ENCODE measurements around the gene SPDYE2.
"Not testable (repeated sequence)": the region's sequence is repeated elsewhere in the genome, so short reads cannot be mapped to it uniquely, and the experiment has no call there.

The SPDYE2 gene

DNA sequence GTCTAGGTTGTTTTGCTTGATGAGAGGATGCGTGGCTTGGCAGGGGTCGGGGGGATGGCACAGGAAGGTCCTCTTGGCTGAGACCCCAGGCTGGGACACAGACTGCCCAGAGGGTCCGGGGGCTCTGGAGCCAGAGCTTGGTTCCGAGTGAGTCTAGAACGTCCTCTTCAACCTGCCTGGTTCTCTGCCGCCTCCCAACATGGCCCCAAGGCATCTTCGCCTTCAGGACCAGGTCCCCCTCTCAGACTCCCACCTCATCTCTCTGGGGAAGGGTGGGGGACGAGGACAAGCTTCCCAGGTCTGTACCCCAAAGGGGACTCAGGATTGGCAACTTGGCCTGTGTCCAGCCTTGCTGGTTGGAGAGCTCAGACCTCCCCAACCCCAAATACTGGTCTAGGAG is 8.9 kb upstream of the SPDYE2 start:
- not testable (repeated sequence) for DNase-seq

DNA sequence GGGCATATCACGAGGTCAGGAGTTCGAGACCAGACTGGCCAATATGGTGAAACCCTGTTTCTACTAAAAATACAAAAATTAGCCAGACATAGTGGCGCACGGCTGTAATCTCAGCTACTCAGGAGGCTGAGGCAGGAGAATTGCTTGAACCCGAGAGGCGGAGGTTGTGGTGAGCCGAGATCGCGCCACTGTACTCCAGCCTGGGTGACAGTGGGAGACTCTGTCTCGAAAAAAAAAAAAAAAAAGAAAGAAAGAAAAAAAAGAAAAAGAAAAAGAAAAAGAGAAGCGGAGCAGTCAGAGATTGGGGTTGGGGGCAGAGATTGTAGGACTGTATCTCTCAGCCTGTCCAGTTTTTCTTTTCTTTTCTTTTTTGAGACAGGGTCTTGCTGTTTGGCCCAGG is 8.3 kb upstream of the SPDYE2 start:
- DNase-seq, result not testable (repeated sequence)

DNA sequence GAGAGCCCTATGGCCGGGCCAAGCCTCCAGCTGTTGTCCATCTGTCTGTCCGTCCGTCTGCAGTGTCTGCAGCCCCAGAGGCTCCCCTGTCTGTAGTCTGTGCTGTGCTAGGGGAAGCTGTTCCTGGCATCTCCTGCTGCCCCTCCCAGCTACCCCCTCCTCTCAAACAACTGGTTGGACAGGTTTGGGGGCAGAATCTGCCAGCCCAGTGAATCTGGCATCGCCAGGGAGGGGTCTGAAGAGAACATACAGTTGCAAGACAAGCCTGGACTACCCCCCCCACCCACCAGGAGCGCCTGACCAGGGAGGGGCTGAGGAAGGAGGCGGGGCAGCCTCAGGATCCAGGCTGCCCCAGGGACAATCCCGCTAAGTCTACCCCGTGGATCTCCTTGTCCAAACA is 7.4 kb upstream of the SPDYE2 start, which contains the start of gene UPK3BL2:
Gene UPK3BL2 (minus strand): TSS at position 101 of the 400 bp plus-strand sequence. CDS start 60 bp downstream, at position 41.
- DNase-seq, result not testable (repeated sequence)

DNA sequence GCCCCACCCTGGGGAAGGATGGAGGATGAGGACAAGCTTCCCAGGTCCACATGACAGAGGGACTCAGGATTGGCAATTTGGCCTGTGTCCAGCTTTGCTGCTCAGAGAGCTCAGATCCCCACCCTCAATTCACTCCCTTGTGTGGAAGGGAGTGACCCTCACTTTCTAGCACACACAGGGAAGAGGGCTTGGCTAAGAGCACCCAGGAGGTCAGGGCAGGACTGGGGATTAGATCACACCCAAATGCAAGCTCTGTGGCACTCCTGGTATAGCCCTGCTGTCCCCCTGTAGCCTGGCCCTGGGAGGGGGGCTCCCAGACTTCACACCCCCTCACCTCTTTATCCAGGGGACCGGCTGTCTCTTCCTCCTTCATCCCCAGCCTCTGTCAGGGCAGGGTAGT is 6.7 kb upstream of the SPDYE2 start:
- not testable (repeated sequence) for DNase-seq

DNA sequence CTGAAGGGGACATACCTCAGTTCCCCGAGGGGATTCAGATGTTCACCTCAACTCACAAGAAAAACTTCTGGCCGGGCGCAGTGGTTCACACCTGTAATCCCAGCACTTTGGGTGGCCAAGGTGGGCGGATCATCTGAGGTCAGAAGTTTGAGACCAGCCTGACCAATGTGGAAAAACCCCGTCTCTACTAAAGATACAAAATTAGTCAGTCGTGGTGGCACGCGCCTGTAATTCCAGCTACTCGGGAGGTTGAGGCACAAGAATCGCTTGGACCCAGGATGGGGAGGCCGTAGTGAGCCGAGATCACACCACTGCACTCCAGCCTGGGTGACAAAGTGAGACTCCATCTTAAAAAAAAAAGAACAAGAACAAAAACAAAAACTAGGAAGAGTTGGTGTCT is 5.7 kb upstream of the SPDYE2 start:
- DNase-seq, result not testable (repeated sequence)

DNA sequence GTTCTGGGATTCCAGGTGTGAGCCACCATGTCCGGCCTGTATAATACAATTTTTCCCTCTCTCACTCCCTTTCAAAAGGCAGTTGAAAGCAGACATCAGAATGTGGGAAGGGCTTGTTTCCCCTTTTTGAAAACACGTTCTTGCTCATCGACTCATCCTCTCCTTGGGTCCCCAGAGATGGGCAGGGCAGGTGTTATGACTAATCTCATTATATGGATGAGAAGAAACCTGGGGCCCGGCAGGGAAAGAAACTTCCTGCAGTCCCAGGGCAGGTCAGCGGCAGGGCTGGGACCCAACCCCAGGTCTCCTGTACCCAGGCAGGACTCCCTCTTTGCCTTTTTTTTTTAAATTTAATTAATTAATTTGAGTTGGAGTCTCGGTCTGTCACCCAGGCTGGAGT is 4.7 kb upstream of the SPDYE2 start:
- not testable (repeated sequence) for DNase-seq

DNA sequence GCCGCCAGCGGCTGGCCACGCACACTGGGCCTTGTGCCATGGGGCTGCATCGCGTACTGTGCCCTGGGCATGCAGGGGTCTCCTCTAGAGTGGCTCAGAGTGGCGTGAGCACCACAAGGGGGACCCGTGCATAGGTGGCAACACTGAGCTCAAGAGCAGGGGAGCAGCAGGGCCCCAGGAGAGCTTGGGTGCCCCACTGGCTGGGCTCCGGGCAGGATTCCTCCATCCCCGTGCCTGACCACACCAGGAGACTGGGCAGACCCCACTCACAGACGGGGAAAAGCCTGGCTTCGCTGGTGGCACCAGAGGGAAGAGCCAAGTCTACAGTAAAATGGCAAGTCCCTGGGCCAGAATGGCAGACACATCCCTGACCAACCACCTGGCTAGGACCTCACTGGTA is 17.6 kb downstream of the SPDYE2 start:
- DNase-seq, result not testable (repeated sequence)

DNA sequence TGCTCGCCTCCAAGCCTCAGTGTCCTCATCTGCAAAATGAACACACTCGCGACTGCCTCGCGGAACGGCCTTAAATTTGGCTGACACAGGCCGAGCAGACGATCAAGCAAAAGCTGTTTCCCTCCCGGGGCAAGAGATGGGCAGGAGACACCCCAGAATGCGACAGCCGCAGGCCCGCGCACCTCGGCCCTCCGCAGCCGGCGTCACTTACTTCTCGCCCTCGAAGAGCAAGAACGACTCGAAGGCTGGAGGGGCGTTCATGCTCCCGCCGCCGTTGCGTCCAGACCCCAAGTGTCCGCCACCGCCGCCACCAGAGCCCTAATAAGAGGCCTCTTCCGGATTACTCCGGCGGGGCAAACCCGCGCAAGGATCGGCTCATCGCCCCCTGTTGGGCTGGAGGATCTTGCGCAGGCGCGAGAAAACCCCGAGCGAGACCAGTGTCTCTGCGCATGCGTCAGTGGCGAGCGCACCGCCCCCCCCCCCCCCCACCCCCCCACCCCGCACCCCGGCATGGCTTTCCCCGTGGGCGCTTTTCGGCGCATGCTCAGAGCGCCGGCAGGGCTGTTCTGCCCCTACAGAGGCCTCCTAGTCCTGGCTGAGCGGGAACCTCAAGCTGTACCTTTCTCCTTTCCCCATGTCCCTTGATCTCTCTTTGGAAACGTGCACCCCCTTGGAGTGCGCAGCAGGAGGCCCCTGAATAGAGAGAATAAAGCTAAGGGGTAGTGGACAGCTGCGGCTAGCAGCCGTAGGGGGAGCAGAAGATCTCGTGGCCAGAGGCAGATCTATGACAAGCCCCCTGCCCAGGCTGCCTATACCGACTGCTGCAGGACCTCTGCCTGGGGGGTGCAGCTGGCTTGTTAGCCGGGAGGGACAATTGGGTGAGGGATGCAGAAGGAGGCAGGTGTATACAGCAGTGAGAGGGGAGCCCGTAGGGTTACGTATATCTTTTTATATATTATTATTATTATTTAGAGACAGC is 21.5 kb downstream of the SPDYE2 start, which contains the start of gene POLR2J3:
Gene POLR2J3 (minus strand): TSS at position 323 of the 979 bp plus-strand sequence. CDS start 62 bp downstream, at position 261.
- not testable (repeated sequence) for DNase-seq

DNA sequence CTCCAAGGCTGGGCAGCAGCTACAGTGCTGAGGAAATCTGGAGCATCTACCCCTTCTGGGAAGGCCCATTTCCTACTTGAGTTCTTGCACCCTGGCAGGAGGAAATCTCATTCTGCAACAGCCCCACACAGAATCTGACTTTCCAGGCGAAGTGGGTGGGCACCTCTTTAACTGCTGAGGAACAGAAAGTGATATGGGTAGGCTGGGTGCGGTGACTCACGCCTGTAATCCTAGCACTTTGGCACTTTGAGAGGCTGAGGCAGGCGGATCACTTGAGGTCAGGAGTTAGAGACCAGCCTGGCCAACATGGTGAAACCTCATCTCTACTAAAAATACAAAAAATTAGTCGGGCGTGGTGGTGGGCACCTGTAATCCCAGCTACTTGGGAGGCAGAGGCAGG is 23.6 kb downstream of the SPDYE2 start:
- not testable (repeated sequence) for DNase-seq

DNA sequence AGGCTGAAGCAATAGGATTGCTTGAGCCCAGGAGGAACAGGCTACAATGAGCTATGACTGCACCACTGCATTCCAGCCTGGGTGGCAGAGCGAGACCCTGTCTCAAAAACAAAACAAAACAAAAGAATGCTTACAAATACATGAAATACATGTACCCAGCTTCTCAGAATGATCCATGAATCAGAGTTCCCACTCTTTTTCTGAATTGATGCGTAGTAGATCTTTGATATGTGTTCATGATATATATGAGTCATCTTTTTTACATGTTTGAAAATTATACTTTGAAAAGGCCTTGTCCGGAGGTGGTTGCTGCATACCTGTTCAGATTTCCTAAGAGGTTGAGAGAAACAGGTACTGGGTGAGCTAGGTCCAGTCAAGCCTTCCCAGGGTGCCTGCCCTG is 25.3 kb downstream of the SPDYE2 start:
- not testable (repeated sequence) for DNase-seq

DNA sequence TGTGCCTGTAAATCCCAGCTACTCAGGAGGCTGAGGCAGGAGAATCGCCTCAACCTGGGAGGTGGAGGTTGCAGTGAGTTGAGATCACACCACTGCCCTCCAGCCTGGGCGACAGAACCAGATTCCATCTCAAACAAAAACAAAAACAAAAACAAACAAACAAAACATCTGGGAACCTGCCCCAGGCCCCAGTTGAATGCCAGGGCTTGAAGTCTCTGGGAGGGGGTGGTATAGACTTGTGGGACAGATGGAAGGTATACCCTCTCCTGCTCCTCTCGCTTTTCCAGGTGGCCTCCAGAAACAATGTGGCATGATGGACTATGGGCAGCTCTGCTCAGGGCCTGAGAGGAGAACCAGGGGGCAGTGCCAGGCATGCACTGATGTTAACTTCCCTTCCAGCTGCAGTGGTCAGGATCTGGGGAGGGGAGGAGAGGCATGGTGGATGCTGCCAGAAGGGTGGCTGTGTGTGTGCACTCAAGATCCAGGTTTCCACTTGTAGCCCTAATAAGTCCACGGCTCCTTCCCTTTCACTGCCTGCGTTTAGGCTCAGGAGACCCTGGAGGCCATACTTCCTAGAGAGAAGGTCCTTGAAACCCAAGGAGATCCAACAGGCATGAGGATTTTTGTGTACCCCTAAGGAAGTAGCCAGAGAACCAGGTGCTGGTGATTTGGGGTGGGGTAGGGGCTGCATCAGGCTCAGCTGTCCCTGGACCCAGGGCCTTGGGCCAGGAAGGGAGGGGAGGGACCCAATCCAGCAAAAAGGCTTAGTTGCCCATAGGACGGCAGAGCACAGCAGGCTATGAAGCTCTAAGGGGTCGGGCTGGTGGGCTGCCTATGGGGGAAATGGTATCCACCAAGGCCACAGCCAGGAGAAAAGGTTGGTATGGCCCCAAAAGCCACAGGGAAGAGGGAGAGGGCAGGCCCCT is 26.6 kb downstream of the SPDYE2 start:
- not testable (repeated sequence) for DNase-seq

DNA sequence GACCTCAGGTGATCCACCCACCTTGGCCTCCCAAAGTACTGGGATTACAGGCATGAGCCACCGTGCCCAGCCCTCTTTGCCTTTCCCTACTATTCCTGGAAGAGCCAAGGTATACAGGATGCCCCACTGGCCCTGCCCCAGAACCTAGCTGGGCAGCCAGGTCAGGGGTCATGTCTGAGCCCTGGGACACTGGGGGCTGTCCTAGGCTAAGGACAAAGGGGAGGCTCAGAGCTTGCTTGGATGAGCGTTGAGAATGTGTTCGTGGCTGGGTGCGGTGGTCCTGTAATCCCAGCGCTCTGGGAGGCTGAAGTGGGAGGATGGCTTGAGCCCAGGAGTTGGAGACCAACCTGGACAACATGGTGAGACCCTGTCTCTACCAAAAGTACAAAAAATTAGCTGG is 27.5 kb downstream of the SPDYE2 start:
- not testable (repeated sequence) for DNase-seq

DNA sequence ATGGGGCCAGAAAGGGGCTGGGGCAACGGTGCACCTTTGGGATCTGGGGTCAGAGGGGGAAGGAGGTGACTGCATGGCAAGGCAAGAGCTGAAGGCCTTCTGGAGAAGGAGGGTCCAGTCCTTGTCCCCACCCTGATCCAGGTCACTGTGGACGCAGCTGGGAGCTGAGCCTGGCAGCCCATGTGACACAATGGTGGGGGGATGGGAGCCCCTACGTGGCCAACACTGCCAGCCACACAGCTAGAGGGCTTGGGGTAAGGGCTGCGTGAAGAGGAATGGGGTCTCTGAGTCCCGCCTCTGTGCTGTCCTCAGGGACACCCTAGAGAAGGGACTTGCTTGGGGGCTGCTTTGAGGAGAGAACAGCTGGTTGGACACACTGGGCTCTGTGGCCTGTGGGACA is 30.7 kb downstream of the SPDYE2 start:
- not testable (repeated sequence) for DNase-seq

DNA sequence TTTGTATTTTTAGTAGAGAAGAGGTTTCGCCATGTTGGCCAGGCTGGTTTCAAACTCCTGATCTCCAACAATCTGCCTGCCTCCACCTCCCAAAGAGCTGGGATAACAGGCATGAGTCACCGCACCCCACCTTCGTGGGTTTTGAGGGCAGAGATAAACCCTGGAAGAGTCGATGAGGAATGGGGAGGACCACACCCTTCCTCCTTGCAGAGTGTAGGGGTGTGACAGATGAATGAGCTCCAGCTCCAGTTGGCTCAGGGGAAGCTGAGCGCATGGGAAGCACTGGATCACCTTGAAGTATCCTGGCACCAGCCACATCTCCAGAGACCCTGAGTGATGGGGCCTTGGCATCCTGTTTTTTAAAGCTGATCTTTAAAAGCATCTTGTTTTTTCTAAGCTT is 32.5 kb downstream of the SPDYE2 start:
- not testable (repeated sequence) for DNase-seq

DNA sequence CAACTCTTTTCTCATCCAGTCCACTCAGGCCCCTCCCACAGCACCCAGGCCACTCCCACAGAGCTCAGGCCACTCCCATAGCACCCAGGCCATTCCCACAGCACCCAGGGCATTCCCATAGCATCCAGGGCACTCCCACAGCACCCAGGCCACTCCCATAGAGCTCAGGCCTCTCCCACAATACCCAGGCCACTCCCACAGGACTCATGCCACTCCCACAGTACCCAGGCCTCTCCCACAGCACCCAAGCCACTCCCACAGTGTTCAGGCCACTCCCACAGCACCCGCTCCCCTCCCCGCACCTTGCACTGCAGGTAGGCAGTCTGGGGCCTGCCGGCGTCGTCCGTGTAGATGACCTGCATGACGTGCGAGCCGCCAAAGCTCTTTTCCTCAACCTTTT is 38.8 kb downstream of the SPDYE2 start:
- not testable (repeated sequence) for DNase-seq

DNA sequence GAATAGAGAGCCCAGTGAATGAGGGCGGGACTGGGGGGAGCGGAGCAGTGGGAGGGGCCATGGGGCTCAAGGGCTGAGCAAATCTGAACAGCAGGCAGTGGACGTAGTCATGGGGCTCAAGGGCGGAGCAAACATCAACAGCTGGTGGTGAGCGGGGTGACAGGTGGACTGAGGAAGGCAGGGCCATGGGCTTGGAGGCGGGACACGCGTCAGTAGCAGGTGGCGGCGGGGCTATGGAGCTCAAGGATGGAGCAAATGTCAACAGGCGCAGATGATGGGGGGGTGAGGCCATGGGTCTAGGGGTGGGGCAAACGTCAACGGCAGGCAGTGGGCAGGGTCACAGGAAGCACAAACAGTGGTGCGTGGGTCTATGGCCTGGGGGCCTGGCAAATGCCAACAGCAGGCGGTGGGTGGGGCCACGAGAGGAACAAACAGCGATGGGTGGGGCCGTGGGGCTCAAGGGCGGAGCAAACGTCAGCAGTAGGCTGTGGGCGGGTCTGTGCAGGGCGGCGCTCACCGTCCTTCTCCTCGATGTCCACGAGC is 41.5 kb downstream of the SPDYE2 start:
- DNase-seq, result not testable (repeated sequence)

DNA sequence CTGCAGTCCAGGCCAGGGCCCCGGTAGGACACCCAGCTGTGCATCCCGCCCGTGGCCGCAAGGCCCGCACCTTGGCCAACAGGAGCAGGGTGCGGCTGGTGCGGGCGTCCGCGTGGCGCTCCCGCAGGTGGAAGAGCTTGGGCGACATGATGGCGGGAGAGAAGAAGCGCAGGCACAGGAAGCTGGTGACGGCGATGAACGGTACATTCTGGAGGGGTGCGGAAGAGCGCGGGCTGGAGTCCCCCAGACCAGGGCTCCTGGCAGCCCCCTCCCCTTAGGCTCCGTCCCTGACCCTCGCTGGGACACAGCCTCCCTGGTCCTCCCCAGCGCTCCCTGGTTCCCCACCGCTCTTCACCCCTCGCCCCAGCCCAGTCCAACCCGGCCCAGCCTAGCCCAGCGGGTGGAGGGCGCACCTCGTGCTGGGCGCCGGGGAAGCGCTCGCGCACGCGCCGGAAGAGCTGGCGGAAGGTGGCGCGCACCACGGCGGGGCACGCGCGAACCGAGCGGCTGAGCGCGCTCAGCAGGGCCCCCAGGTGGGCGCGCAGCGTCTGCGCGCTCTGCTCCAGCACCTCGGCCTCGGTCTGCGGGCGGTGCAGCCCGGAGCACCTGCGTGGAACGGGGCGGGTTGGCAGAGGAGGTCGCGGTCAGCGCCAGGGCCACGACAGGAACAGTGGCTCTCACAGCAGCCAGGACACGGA is 42.8 kb downstream of the SPDYE2 start:
- not testable (repeated sequence) for DNase-seq

DNA sequence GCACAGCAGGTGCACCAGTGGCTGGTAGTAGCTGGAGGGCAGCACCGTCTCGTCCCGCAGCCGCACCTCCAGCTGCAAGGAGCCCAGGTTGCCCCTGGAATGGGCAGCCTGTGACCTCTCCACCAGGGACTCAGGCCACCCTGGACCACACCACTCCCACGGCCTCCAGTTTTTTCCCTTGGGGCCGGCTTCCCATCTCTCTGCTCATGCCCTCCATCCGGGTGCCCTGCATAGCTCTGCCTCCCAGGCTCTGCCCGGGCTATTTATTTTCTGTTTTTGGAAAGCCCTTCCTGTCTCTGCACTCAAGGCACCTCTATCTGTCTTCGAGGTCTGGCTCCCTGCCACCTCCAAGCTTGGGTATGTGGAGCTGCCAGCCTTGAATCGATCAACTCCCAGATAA is 45.0 kb downstream of the SPDYE2 start:
- DNase-seq, result not testable (repeated sequence)

DNA sequence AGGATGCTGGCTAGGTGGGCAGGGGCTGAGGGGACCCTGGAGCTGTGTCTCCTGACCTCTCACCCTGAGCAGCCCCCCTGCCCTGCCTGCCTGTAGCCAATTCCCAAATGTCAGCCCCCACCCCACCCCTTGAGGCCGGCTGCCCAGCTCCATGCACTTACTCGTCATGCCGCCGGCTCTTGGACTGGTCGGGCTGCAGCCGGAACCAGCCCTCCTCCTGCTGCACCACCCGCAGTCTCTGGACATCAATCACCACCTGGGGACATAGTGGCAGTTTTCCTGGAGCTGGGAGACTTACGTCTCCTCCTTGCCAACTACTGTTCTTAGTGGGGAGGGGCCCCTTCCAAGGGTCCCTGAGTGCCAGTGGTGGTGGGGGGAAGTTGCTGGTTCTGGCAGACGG is 48.7 kb downstream of the SPDYE2 start:
- DNase-seq, result not testable (repeated sequence)

DNA sequence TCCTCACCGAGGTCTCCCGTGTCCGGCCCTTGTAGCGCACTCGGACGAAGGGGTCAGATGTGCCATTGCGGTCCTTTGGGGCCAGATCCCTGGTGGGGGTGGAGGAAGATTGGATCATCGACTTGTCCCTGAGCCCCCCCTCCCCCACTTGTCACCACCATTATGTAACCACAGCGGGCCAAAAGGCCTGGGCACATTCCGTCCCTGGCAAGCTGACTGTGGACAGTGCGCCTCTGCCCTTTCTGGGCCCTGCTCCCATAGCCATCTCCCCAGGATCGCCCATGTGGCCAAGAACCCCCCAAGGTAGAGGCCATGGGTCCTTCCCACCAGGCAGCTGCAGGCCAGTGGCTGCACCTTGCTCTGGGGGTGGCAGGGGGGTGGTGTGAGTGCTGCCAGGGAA is 51.3 kb downstream of the SPDYE2 start:
- DNase-seq, result not testable (repeated sequence)

DNA sequence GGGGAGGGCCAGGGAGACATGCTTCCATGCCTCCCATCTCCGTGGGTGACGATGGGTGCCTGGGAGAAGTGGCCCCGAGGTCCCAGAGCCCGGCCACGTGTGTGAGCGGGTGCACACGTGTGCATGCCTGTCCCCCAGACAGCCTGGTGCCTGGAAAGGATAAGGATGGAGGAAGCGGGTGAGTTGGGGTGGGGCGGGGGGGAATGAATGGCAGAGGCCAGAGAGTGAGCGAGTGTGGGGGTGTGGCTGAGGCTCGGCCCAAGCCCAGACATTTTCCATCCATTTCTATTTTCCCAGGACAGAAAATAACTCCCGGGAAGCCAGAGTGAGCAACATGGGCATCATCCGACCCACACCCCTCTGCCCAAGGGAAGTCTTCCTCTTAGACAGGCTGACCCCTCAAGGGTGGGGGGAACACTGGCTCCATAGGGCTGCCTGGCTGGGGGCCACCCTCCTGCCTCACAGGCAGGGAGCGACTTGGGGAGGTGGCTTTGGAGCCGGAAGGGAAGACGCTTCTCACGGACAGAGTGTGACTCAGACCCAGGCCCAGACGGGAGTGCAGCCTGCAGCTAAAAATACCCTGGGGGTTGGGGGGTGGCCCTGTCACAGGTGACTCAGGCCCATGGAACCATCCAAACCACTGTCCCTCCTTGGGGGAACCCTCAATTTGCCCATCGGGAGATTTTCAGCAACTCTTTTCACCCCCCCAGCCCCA is 53.6 kb downstream of the SPDYE2 start:
- not testable (repeated sequence) for DNase-seq

Measured in NCI-H526 (cell line).